Measurements from ENCODE around the gene KIF2A. TPM values are rescaled to one million over a fixed set of nuclear protein-coding genes. Genes with fewer than 3 reads are reported as not detected.

The KIF2A gene
- total and polyA plus RNA-seq, 2 of the 8 experiments (the other 6 are each of a cell fraction or from before 2014, with no cell fraction given): 18.4 to 97.1 TPM

GRCh38 chr5:62431735-62432620, 126.0 kb downstream of the KIF2A start (continued):
- no peak for TF ChIP-seq CHD7 (IDR thresholded peaks at IDR 0.05; ENCODE audit: insufficient replicate concordance, low read length)
- TF ChIP-seq BRCA1 (IDR thresholded peaks at IDR 0.05; ENCODE audit: low read depth, low read length): no peak
- TF ChIP-seq TAF7 (optimal IDR thresholded peaks at IDR 0.05; ENCODE audit: borderline replicate concordance, low read depth, low read length): no peak

Measured in H1 (cell line).